GM12878 (cell line): Measurements from ENCODE around the gene C17orf50. TPM values are rescaled to one million over a fixed set of nuclear protein-coding genes. Genes with fewer than 3 reads are reported as not detected.

Source experiments
- ATAC-seq: fragments of 200-7000 bp; cut with Tn5 transposase; 3 replicates; pipeline ENCODE4 v1.9.1; 2020; ENCODE audit warnings: mild to moderate bottlenecking, moderate library complexity
- BruUV-seq: library from RNA; stranded (reverse); fragments of 400-500 nt; replicated peaks from 2 replicates; lab custom pipeline; 2021; lab: Mats Ljungman, UMichigan
- CTCF ChIA-PET: fragments of 300-600 bp; sonication (Branson Sonifier 250); formaldehyde crosslinking; extraction: SDS; loops from one replicate; lab custom pipeline; 2021; ENCODE audit warnings: inconsistent platforms; lab: Yijun Ruan, JAX
- POLR2A ChIA-PET: fragments of 350-600 bp; formaldehyde crosslinking; extraction: SDS; loops from one replicate; lab custom pipeline; 2021; ENCODE audit warnings: inconsistent platforms; lab: Charles Lee
- RAD21 ChIA-PET: fragments of 300-600 bp; sonication (Branson Sonifier 250); formaldehyde crosslinking; loops from one replicate; lab custom pipeline; 2023; ENCODE audit warnings: antibody characterized with exemption; ENCODE audit not compliant: unreplicated experiment; lab: Charles Lee
- SMC1A ChIA-PET: fragments of 300-600 bp; sonication (Branson Sonifier 250); formaldehyde crosslinking; loops from one replicate; lab custom pipeline; 2023; ENCODE audit not compliant: unreplicated experiment, uncharacterized antibody; lab: Charles Lee
- DNase-seq: peaks from one replicate; pipeline ENCODE4 v3.0.0-alpha.2; 2011; ENCODE audit warnings: low read depth, low spot score
- FAIRE-seq: peaks from 3 replicates; lab custom pipeline; 2011; peaks lifted over from hg19 to GRCh38; lab: Jason Lieb, UNC
- H2AFZ ChIP-seq: 2 replicates; pipeline ENCODE4 v1.6.0; 2011; ENCODE audit warnings: low read depth, low read length, control low read depth; ENCODE audit not compliant: control insufficient read depth
- H3K27ac ChIP-seq: 2 replicates; pipeline ENCODE4 v1.5.1; 2011; ENCODE audit warnings: control low read depth; ENCODE audit not compliant: control insufficient read depth, insufficient read depth
- H3K27me3 ChIP-seq, 2 experiments: replicated peaks in 1 of 2; 2 replicates each; pipeline versions ENCODE4 v1.6.0 to v1.6.1; 2011; ENCODE audit warnings: low read length in 1 of 2; ENCODE audit not compliant: control insufficient read depth in 2 of 2, insufficient read depth in 2 of 2
- H3K36me3 ChIP-seq, 2 experiments: 2 replicates each; pipeline ENCODE4 v1.5.1; 2011; ENCODE audit warnings: low read length in 1 of 2; ENCODE audit not compliant: control insufficient read depth in 2 of 2, insufficient read depth in 2 of 2
- H3K4me1 ChIP-seq: 2 replicates; pipeline ENCODE4 v1.6.1; 2011; ENCODE audit warnings: mild to moderate bottlenecking, low read length, moderate library complexity, mixed read lengths; ENCODE audit not compliant: control insufficient read depth, insufficient read depth
- H3K4me2 ChIP-seq: 2 replicates; pipeline ENCODE4 v1.6.0; 2011; ENCODE audit warnings: control low read depth; ENCODE audit not compliant: control insufficient read depth, insufficient read depth
- H3K4me3 ChIP-seq: fragments of 200-600 bp; sonication (generic); 2 replicates; pipeline ENCODE4 v1.5.1; 2016
- H3K79me2 ChIP-seq: 2 replicates; pipeline ENCODE4 v1.6.0; 2011; ENCODE audit warnings: low read length; ENCODE audit not compliant: control insufficient read depth, insufficient read depth
- H3K9ac ChIP-seq: 2 replicates; pipeline ENCODE4 v1.8.0; 2011; ENCODE audit warnings: low read length, control low read depth, mixed read lengths; ENCODE audit not compliant: control insufficient read depth, insufficient read depth
- H3K9me3 ChIP-seq: replicated peaks from 3 replicates; pipeline ENCODE4 v1.5.1; 2011; ENCODE audit warnings: mild to moderate bottlenecking, low read length; ENCODE audit not compliant: control insufficient read depth, insufficient read depth
- H4K20me1 ChIP-seq: 2 replicates; pipeline ENCODE4 v1.6.0; 2011; ENCODE audit not compliant: control insufficient read depth, insufficient read depth
- RBBP5 ChIP-seq: fragments of 200-600 bp; sonication (generic); conservative IDR thresholded peaks from 2 replicates; pipeline ENCODE4 v1.6.1; 2016
- WGBS: methylation state at CpG from one replicate; pipeline ENCODE4 v1.1.6; 2016; ENCODE audit warnings: low lambda C conversion rate; ENCODE audit not compliant: insufficient replicate concordance, insufficient coverage; ENCODE audit errors: missing lambda C conversion rate; 5-methylcytosine and 5-hydroxymethylcytosine counted together
- in situ Hi-C: fragments of 300-500 bp; cut with MboI; formaldehyde crosslinking; loops from 9 replicates; pipeline ENCODE4 v1.14.3; 2018; ENCODE audit warnings: mixed read lengths
- intact Hi-C: fragments of 100-400 bp; cut with micrococcal nuclease; formaldehyde crosslinking; loops from one replicate; pipeline ENCODE4 v1.14.2; 2022; ENCODE audit not compliant: unreplicated experiment
- polyA plus RNA-seq, 11 experiments: library from polyadenylated mRNA; depleted of rRNA in 4 of 11; unstranded in 6 of 11; stranded (reverse) in 5 of 11; fragments of >200 nt; fragmentation: Nextera tagmentation in 4 of 11; fragmentation: Illumina TruSeq in 1 of 11; extraction: Ambion mirVana in 4 of 11; extraction: Trizol in 1 of 11; gene quantifications; 1 replicate in 1 of 11; 2 replicates in 10 of 11; pipeline versions ENCODE4 v1.2.1 to v1.2.3, GENCODE V29; 2011 to 2016; ENCODE audit warnings: inconsistent platforms in 2 of 11, missing spikeins in 2 of 11, low read depth in 1 of 11
- total RNA-seq, 4 experiments: library from RNA; depleted of rRNA in 3 of 4; stranded (reverse); fragments of >200 nt in 3 of 4; fragmentation: Illumina TruSeq in 1 of 4; extraction: Trizol in 1 of 4; gene quantifications; 2 replicates each; pipeline versions ENCODE4 v1.2.1 to v1.2.3, GENCODE V29; 2013 to 2021
- TF ChIP-seq, protein P1 (sequence below): fragments of 450-650 bp; IDR thresholded peaks from 2 replicates; pipeline ENCODE4 v1.6.1; 2018; ENCODE audit warnings: borderline replicate concordance, mild to moderate bottlenecking; ENCODE audit not compliant: partially characterized antibody

The C17orf50 gene
- total and polyA plus RNA-seq, 10 of the 15 experiments (the other 5 are each of a cell fraction or from before 2014, with no cell fraction given): 0.16 TPM; not detected in 9

DNA sequence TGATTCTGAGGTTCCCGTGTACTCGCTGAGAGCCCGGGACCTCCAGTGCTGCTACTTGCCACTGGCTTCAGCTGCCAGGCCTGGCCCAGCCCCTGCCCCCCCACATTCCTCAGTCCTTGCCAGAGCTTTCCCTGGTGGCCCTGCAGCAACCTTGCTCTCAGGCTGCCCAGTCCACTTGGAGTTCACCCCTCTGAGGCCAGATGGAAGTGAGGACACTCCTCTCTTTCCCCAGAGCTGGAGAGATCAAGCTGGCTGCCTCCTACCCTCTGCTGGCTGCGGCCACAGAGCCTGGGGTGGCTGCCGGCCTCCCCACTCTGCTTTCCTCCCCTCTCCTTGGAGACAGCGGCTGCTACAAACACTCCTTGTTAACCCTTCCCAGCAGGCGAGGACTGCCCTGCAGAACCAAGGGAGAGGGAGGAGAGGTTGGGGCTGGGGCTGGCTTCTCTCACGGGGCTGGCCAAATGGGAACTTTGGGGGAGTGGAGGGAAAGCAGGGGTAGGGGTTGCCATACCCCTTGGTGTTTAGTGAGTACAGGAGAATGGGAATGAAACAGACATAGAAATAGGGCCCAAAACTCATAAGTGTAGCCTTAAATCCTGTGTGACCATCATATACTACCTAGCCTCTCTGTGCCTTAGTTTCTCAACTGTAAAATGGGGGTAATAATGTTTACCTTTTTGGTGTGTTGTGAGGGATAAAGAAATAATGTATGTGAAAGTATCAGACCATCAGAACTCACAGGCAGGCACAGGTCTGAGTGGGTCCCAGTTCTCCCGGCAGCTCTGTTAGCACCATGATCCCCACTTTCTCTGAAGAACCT lies 7.5 kb upstream of the C17orf50 start, which contains the start of gene GAS2L2:
TSS of gene GAS2L2 (minus strand) at position 295 of the 820 bp plus-strand sequence. CDS start 389 bp downstream, outside the sequence.
- TF ChIP-seq RBBP5: no peak
- TF ChIP-seq, protein P1, sequence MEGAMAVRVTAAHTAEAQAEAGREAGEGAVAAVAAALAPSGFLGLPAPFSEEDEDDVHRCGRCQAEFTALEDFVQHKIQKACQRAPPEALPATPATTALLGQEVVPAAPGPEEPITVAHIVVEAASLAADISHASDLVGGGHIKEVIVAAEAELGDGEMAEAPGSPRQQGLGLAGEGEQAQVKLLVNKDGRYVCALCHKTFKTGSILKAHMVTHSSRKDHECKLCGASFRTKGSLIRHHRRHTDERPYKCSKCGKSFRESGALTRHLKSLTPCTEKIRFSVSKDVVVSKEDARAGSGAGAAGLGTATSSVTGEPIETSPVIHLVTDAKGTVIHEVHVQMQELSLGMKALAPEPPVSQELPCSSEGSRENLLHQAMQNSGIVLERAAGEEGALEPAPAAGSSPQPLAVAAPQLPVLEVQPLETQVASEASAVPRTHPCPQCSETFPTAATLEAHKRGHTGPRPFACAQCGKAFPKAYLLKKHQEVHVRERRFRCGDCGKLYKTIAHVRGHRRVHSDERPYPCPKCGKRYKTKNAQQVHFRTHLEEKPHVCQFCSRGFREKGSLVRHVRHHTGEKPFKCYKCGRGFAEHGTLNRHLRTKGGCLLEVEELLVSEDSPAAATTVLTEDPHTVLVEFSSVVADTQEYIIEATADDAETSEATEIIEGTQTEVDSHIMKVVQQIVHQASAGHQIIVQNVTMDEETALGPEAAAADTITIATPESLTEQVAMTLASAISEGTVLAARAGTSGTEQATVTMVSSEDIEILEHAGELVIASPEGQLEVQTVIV: no peak
- DNase-seq (no peak), ATAC-seq (no peak), FAIRE-seq (no peak)
- H3K36me3 ChIP-seq: no peaks in the 10 kb centered on the region
- RAD21 ChIA-PET: no interaction called here
- SMC1A ChIA-PET: no interaction called here
- no peaks in the 10 kb centered on the region for H3K4me1 ChIP-seq
- 41% methylated on average over 9 of the region's 9 CpGs for WGBS
- POLR2A ChIA-PET: no interaction called here
- H2AFZ ChIP-seq: no peak within 1 kb of the TSS
- BruUV-seq: no TSS peak
- H3K79me2 ChIP-seq: no peaks in the 10 kb centered on the region
- peaks cover 0 to 6% of the 10 kb centered on the region in 2 experiments; a peak in 3 of 4 replicates for H3K27me3 ChIP-seq
- no peak within 1 kb of the TSS for H3K4me3 ChIP-seq
- H4K20me1 ChIP-seq: no peaks in the 10 kb centered on the region
- in situ Hi-C loops: no loop called here
- H3K4me2 ChIP-seq: no peak within 1 kb of the TSS
- CTCF ChIA-PET: interaction anchor here (2.3 kb wide), 1 partner anchor 11 kb away, joined by 7 read pairs; no protein-coding TSS in a partner anchor
- intact Hi-C loops: no loop called here
- no peaks in the 10 kb centered on the region for H3K9me3 ChIP-seq
- H3K9ac ChIP-seq: no peak within 1 kb of the TSS
- H3K27ac ChIP-seq: no peak within 1 kb of the TSS
